SK-MEL-5 (cell line): ENCODE results near the gene PSMA7. TPM values are rescaled to one million over a fixed set of nuclear protein-coding genes. Genes with fewer than 3 reads are reported as not detected.

ENCODE experiments used
- DNase-seq: peaks from one replicate; pipeline ENCODE4 v3.0.0-alpha.2; 2016; ENCODE audit warnings: low read depth, low spot score
- in situ Hi-C: cut with HindIII; loops from 2 replicates; pipeline ENCODE4 v1.10.0; 2016; ENCODE audit warnings: low sequenced_read_pairs, high pct_unique_total_duplicates, low pct_unique_long_range_greater_than_20kb
- total RNA-seq: library from RNA; depleted of rRNA; stranded (reverse); fragments of >200 nt; shearing (Covaris generic); gene quantifications from 2 replicates; pipeline ENCODE4 v1.2.3, GENCODE V29; 2014

The PSMA7 gene
- total RNA-seq, 1 experiment from 2014 or later, result 662 TPM

GRCh38 chr20:62146019-62146755 lies 3.0 kb upstream of the PSMA7 start:
- DNase-seq, result peak; percentile 76
- in situ Hi-C loops, result no loop called here

GRCh38 chr20:62145688-62146018 lies 2.5 kb upstream of the PSMA7 start:
- in situ Hi-C loops, result no loop called here
- DNase-seq, result no peak

GRCh38 chr20:62143957-62144825 lies 997 bp upstream of the PSMA7 start:
- in situ Hi-C loops, result no loop called here
- DNase-seq, result peak; percentile 69

GRCh38 chr20:62142252-62143080 lies 728 bp downstream of the PSMA7 start:
- DNase-seq, result no peak
- in situ Hi-C loops, result no loop called here

GRCh38 chr20:62141397-62142251 lies 1.6 kb downstream of the PSMA7 start:
- in situ Hi-C loops, result no loop called here
- peak; percentile 60 for DNase-seq

GRCh38 chr20:62141043-62141396 lies 2.2 kb downstream of the PSMA7 start:
- DNase-seq, result no peak
- in situ Hi-C loops, result no loop called here

- in situ Hi-C loops, result no loop called here
- DNase-seq, result no peak
Observed at GRCh38 chr20:62139636-62140035, 3.6 kb downstream of the PSMA7 start.

- in situ Hi-C loops, result no loop called here
- DNase-seq, result no peak
Observed at GRCh38 chr20:62138912-62139311, 4.3 kb downstream of the PSMA7 start.

- DNase-seq, result no peak
- in situ Hi-C loops, result no loop called here
Observed at GRCh38 chr20:62138204-62138543, 5.0 kb downstream of the PSMA7 start.

GRCh38 chr20:62137478-62138203 lies 5.6 kb downstream of the PSMA7 start:
- in situ Hi-C loops, result no loop called here
- DNase-seq, result no peak

GRCh38 chr20:62137092-62137384 lies 6.2 kb downstream of the PSMA7 start:
- no peak for DNase-seq
- in situ Hi-C loops, result no loop called here

GRCh38 chr20:62136283-62137091 lies 6.7 kb downstream of the PSMA7 start:
- peak; percentile 84 for DNase-seq
- in situ Hi-C loops, result no loop called here

- DNase-seq, result no peak
- in situ Hi-C loops, result no loop called here
Observed at GRCh38 chr20:62135573-62136266, 7.5 kb downstream of the PSMA7 start.

GRCh38 chr20:62134735-62135231 lies 8.4 kb downstream of the PSMA7 start:
- no peak for DNase-seq
- in situ Hi-C loops, result no loop called here

- in situ Hi-C loops, result no loop called here
- no peak for DNase-seq
Observed at GRCh38 chr20:62133864-62134263, 9.3 kb downstream of the PSMA7 start.
